Stimulated activated CD4-positive, alpha-beta T cell treated with anti-CD3 and anti-CD28 coated beads, Interleukin-4, amount 100 ng/mL, for 48 hours (primary cell): ENCODE measurements around the gene OBSCN.

Experiments
- DNase-seq, 2 donors: peaks; one replicate each; pipeline ENCODE4 v3.0.0-alpha.2; 2020; ENCODE audit warnings: low read depth in 2 of 2

OBSCN gene

GRCh38 chr1:228308085-228308601, 100.3 kb downstream of the OBSCN start:
- DNase-seq, result no peak

GRCh38 chr1:228308628-228309325, 100.9 kb downstream of the OBSCN start:
- DNase-seq, result no peak

GRCh38 chr1:228309326-228310067, 101.7 kb downstream of the OBSCN start:
- DNase-seq, result no peak

GRCh38 chr1:228310162-228310792, 102.4 kb downstream of the OBSCN start:
- no peak for DNase-seq

- no peak for DNase-seq
Observed at GRCh38 chr1:228311091-228311490, 103.2 kb downstream of the OBSCN start.

GRCh38 chr1:228312136-228312764, 104.4 kb downstream of the OBSCN start:
- no peak for DNase-seq

GRCh38 chr1:228313536-228314277, 105.9 kb downstream of the OBSCN start:
- DNase-seq, result no peak

- DNase-seq, result no peak
Observed at GRCh38 chr1:228314315-228314657, 106.4 kb downstream of the OBSCN start.

- no peak for DNase-seq
Observed at GRCh38 chr1:228314658-228315483, 107.0 kb downstream of the OBSCN start.

- DNase-seq, result no peak
Observed at GRCh38 chr1:228315484-228315944, 107.7 kb downstream of the OBSCN start.

GRCh38 chr1:228315945-228316588, 108.2 kb downstream of the OBSCN start:
- no peak for DNase-seq

GRCh38 chr1:228316589-228317387, 108.9 kb downstream of the OBSCN start:
- DNase-seq, result no peak

GRCh38 chr1:228317411-228317828, 109.6 kb downstream of the OBSCN start:
- no peak for DNase-seq

- DNase-seq, result no peak
Observed at GRCh38 chr1:228317891-228318810, 110.3 kb downstream of the OBSCN start.

- DNase-seq, result no peak
Observed at GRCh38 chr1:228318823-228319241, 111.0 kb downstream of the OBSCN start.

- DNase-seq, result no peak
Observed at GRCh38 chr1:228319352-228320088, 111.7 kb downstream of the OBSCN start.

GRCh38 chr1:228320394-228320793, 112.5 kb downstream of the OBSCN start:
- no peak for DNase-seq
